Body of pancreas (tissue), 4 donors: ENCODE measurements around the gene ZNF687.

Source experiments
- POLR2A ChIP-seq, 3 donors: fragments of 450-650 bp; IDR thresholded peaks; one replicate each; pipeline ENCODE4 v1.6.1; 2016; ENCODE audit warnings: antibody characterized with exemption in 3 of 3, mild to moderate bottlenecking in 2 of 3
- TF ChIP-seq, protein P1 (sequence below), 7 experiments: fragments of 450-650 bp in 4 of 7; fragments of 200-600 bp in 3 of 7; sonication (generic) in 3 of 7; IDR thresholded peaks; one replicate each; pipeline ENCODE4 v1.5.1; 2016 to 2019; ENCODE audit warnings: antibody characterized with exemption in 7 of 7

DNA sequence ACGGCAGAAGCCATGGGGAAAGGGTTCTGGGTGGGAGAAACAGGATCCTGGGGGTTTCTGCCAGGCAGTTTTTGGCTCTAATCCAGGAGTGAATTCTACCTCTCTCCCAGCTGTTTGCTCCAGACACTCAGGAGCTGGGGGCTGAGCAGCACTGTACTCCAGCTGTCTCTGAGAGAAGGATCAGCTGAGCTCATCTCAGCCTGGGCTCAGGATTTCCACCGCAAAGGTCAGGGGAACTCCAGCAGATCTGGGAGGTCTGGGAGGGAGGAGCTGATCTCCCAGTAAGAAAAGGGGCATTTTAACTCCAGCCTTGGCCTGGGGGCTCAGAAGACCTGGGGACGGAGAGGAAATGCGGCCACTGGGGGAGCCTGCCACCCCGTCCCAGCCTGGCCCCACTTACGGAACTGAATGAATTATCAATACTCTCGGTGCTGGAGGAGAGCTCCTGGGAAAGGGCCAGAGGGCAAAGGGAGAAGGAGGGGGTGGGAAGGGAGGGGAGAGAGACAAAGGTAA lies 27.8 kb downstream of the ZNF687 start:
- TF ChIP-seq, protein P1, sequence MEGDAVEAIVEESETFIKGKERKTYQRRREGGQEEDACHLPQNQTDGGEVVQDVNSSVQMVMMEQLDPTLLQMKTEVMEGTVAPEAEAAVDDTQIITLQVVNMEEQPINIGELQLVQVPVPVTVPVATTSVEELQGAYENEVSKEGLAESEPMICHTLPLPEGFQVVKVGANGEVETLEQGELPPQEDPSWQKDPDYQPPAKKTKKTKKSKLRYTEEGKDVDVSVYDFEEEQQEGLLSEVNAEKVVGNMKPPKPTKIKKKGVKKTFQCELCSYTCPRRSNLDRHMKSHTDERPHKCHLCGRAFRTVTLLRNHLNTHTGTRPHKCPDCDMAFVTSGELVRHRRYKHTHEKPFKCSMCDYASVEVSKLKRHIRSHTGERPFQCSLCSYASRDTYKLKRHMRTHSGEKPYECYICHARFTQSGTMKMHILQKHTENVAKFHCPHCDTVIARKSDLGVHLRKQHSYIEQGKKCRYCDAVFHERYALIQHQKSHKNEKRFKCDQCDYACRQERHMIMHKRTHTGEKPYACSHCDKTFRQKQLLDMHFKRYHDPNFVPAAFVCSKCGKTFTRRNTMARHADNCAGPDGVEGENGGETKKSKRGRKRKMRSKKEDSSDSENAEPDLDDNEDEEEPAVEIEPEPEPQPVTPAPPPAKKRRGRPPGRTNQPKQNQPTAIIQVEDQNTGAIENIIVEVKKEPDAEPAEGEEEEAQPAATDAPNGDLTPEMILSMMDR (IDR thresholded peaks at IDR 0.05): no peak
- TF ChIP-seq POLR2A (IDR thresholded peaks at IDR 0.05): no peak
